ENCODE measurements around the gene CIITA.

CIITA gene

GRCh38 chr16:10978124-10978523, 101.1 kb downstream of the CIITA start:
- H3K9me3 ChIP-seq, result no peaks in the 10 kb centered on the region
- no peaks in the 10 kb centered on the region for H3K27me3 ChIP-seq
- TF ChIP-seq CTCF (IDR thresholded peaks at IDR 0.05; ENCODE audit: low read depth, low read length), result no peak

GRCh38 chr16:10978871-10979446, 102.0 kb downstream of the CIITA start:
- H3K36me3 ChIP-seq, result peaks cover 3% of the 10 kb centered on the region
- TF ChIP-seq CTCF (IDR thresholded peaks at IDR 0.05; ENCODE audit: low read depth, low read length), result no peak
- H3K27me3 ChIP-seq, result no peaks in the 10 kb centered on the region
- peaks cover 3% of the 10 kb centered on the region for H3K4me1 ChIP-seq
- no peaks in the 10 kb centered on the region for H3K9me3 ChIP-seq
- H3K4me3 ChIP-seq (ENCODE audit: low read depth, low read length), result no peak overlapping the region
- DNase-seq, result no peak

More at GRCh38 chr16:10978124-10978523, 101.1 kb downstream of the CIITA start:
- H3K4me3 ChIP-seq (ENCODE audit: low read depth, low read length), result no peak overlapping the region
- no peak for DNase-seq
- peaks cover 3% of the 10 kb centered on the region for H3K36me3 ChIP-seq
- H3K4me1 ChIP-seq, result peaks cover 3% of the 10 kb centered on the region

GRCh38 chr16:10979717-10980601, 103.0 kb downstream of the CIITA start:
- Histone ChIP-seq H3K36me3 (peaks cover 3% of the 10 kb centered on the region), H3K27me3 (no peaks in the 10 kb centered on the region), H3K9me3 (no peaks in the 10 kb centered on the region), H3K4me1 (peaks cover 3% of the 10 kb centered on the region), H3K4me3 (ENCODE audit: low read depth, low read length) (no peak overlapping the region)
- TF ChIP-seq CTCF (IDR thresholded peaks at IDR 0.05; ENCODE audit: low read depth, low read length), result no peak
- DNase-seq, result no peak

GRCh38 chr16:10980813-10981212, 103.8 kb downstream of the CIITA start:
- peaks cover 3% of the 10 kb centered on the region for H3K36me3 ChIP-seq
- DNase-seq, result no peak

GRCh38 chr16:10981697-10982216, 104.8 kb downstream of the CIITA start:
- TF ChIP-seq CTCF (IDR thresholded peaks at IDR 0.05; ENCODE audit: low read depth, low read length), result peak; percentile 85
- H3K36me3 ChIP-seq, result peaks cover 3% of the 10 kb centered on the region

More at GRCh38 chr16:10980813-10981212, 103.8 kb downstream of the CIITA start:
- H3K4me1 ChIP-seq, result peaks cover 3% of the 10 kb centered on the region
- H3K9me3 ChIP-seq, result no peaks in the 10 kb centered on the region
- no peak overlapping the region for H3K4me3 ChIP-seq (ENCODE audit: low read depth, low read length)
- no peak for TF ChIP-seq CTCF (IDR thresholded peaks at IDR 0.05; ENCODE audit: low read depth, low read length)
- H3K27me3 ChIP-seq, result no peaks in the 10 kb centered on the region

More at GRCh38 chr16:10981697-10982216, 104.8 kb downstream of the CIITA start:
- H3K9me3 ChIP-seq, result no peaks in the 10 kb centered on the region
- DNase-seq, result peak; percentile 77
- H3K4me3 ChIP-seq (ENCODE audit: low read depth, low read length), result no peak overlapping the region
- no peaks in the 10 kb centered on the region for H3K27me3 ChIP-seq
- H3K4me1 ChIP-seq, result peaks cover 3% of the 10 kb centered on the region

All from BE2C (cell line).